GM12878 (cell line): Measurements from ENCODE around the gene XRCC4. TPM values are rescaled to one million over a fixed set of nuclear protein-coding genes. Genes with fewer than 3 reads are reported as not detected.

ENCODE experiments used
- ATAC-seq: fragments of 200-7000 bp; cut with Tn5 transposase; 3 replicates; pipeline ENCODE4 v1.9.1; 2020; ENCODE audit warnings: mild to moderate bottlenecking, moderate library complexity
- BruUV-seq: library from RNA; stranded (reverse); fragments of 400-500 nt; replicated peaks from 2 replicates; lab custom pipeline; 2021; lab: Mats Ljungman, UMichigan
- CTCF ChIA-PET: fragments of 300-600 bp; sonication (Branson Sonifier 250); formaldehyde crosslinking; extraction: SDS; loops from one replicate; lab custom pipeline; 2021; ENCODE audit warnings: inconsistent platforms; lab: Yijun Ruan, JAX
- POLR2A ChIA-PET: fragments of 350-600 bp; formaldehyde crosslinking; extraction: SDS; loops from one replicate; lab custom pipeline; 2021; ENCODE audit warnings: inconsistent platforms; lab: Charles Lee
- RAD21 ChIA-PET: fragments of 300-600 bp; sonication (Branson Sonifier 250); formaldehyde crosslinking; loops from one replicate; lab custom pipeline; 2023; ENCODE audit warnings: antibody characterized with exemption; ENCODE audit not compliant: unreplicated experiment; lab: Charles Lee
- SMC1A ChIA-PET: fragments of 300-600 bp; sonication (Branson Sonifier 250); formaldehyde crosslinking; loops from one replicate; lab custom pipeline; 2023; ENCODE audit not compliant: unreplicated experiment, uncharacterized antibody; lab: Charles Lee
- DNase-seq: peaks from one replicate; pipeline ENCODE4 v3.0.0-alpha.2; 2011; ENCODE audit warnings: low read depth, low spot score
- FAIRE-seq: peaks from 3 replicates; lab custom pipeline; 2011; peaks lifted over from hg19 to GRCh38; lab: Jason Lieb, UNC
- H2AFZ ChIP-seq: 2 replicates; pipeline ENCODE4 v1.6.0; 2011; ENCODE audit warnings: low read depth, low read length, control low read depth; ENCODE audit not compliant: control insufficient read depth
- H3K27ac ChIP-seq: 2 replicates; pipeline ENCODE4 v1.5.1; 2011; ENCODE audit warnings: control low read depth; ENCODE audit not compliant: control insufficient read depth, insufficient read depth
- H3K27me3 ChIP-seq, 2 experiments: replicated peaks in 1 of 2; 2 replicates each; pipeline versions ENCODE4 v1.6.0 to v1.6.1; 2011; ENCODE audit warnings: low read length in 1 of 2; ENCODE audit not compliant: control insufficient read depth in 2 of 2, insufficient read depth in 2 of 2
- H3K36me3 ChIP-seq, 2 experiments: 2 replicates each; pipeline ENCODE4 v1.5.1; 2011; ENCODE audit warnings: low read length in 1 of 2; ENCODE audit not compliant: control insufficient read depth in 2 of 2, insufficient read depth in 2 of 2
- H3K4me1 ChIP-seq: 2 replicates; pipeline ENCODE4 v1.6.1; 2011; ENCODE audit warnings: mild to moderate bottlenecking, low read length, moderate library complexity, mixed read lengths; ENCODE audit not compliant: control insufficient read depth, insufficient read depth
- H3K4me2 ChIP-seq: 2 replicates; pipeline ENCODE4 v1.6.0; 2011; ENCODE audit warnings: control low read depth; ENCODE audit not compliant: control insufficient read depth, insufficient read depth
- H3K4me3 ChIP-seq: fragments of 200-600 bp; sonication (generic); 2 replicates; pipeline ENCODE4 v1.5.1; 2016
- H3K79me2 ChIP-seq: 2 replicates; pipeline ENCODE4 v1.6.0; 2011; ENCODE audit warnings: low read length; ENCODE audit not compliant: control insufficient read depth, insufficient read depth
- H3K9ac ChIP-seq: 2 replicates; pipeline ENCODE4 v1.8.0; 2011; ENCODE audit warnings: low read length, control low read depth, mixed read lengths; ENCODE audit not compliant: control insufficient read depth, insufficient read depth
- H3K9me3 ChIP-seq: replicated peaks from 3 replicates; pipeline ENCODE4 v1.5.1; 2011; ENCODE audit warnings: mild to moderate bottlenecking, low read length; ENCODE audit not compliant: control insufficient read depth, insufficient read depth
- H4K20me1 ChIP-seq: 2 replicates; pipeline ENCODE4 v1.6.0; 2011; ENCODE audit not compliant: control insufficient read depth, insufficient read depth
- BACH1 ChIP-seq: fragments of 450-650 bp; IDR thresholded peaks from 2 replicates; pipeline ENCODE4 v1.6.1; 2017; ENCODE audit warnings: mild to moderate bottlenecking, borderline replicate concordance
- DPF2 ChIP-seq: fragments of 450-650 bp; IDR thresholded peaks from 2 replicates; pipeline ENCODE4 v1.6.1; 2017; ENCODE audit warnings: mild to moderate bottlenecking
- MTA2 ChIP-seq: fragments of 450-650 bp; IDR thresholded peaks from 2 replicates; pipeline ENCODE4 v1.6.1; 2016; ENCODE audit warnings: low read depth, mild to moderate bottlenecking, moderate library complexity
- STAT1 ChIP-seq: fragments of 450-650 bp; conservative IDR thresholded peaks from 2 replicates; pipeline ENCODE4 v1.6.1; 2014; ENCODE audit warnings: antibody characterized with exemption, mild to moderate bottlenecking
- TARDBP ChIP-seq: IDR thresholded peaks from 2 replicates; pipeline ENCODE4 v1.6.1; 2016; ENCODE audit warnings: borderline replicate concordance
- TBL1XR1 ChIP-seq: IDR thresholded peaks from 2 replicates; pipeline ENCODE4 v1.6.1; 2012; ENCODE audit warnings: low read depth, low read length, improper control_type of control experiment
- ZNF217 ChIP-seq: fragments of 450-650 bp; IDR thresholded peaks from 2 replicates; pipeline ENCODE4 v1.6.1; 2017; ENCODE audit warnings: antibody characterized with exemption, mild to moderate bottlenecking
- WGBS: methylation state at CpG from one replicate; pipeline ENCODE4 v1.1.6; 2016; ENCODE audit warnings: low lambda C conversion rate; ENCODE audit not compliant: insufficient replicate concordance, insufficient coverage; ENCODE audit errors: missing lambda C conversion rate; 5-methylcytosine and 5-hydroxymethylcytosine counted together
- in situ Hi-C: fragments of 300-500 bp; cut with MboI; formaldehyde crosslinking; loops from 9 replicates; pipeline ENCODE4 v1.14.3; 2018; ENCODE audit warnings: mixed read lengths
- intact Hi-C: fragments of 100-400 bp; cut with micrococcal nuclease; formaldehyde crosslinking; loops from one replicate; pipeline ENCODE4 v1.14.2; 2022; ENCODE audit not compliant: unreplicated experiment
- polyA plus RNA-seq, 11 experiments: library from polyadenylated mRNA; depleted of rRNA in 4 of 11; unstranded in 6 of 11; stranded (reverse) in 5 of 11; fragments of >200 nt; fragmentation: Nextera tagmentation in 4 of 11; fragmentation: Illumina TruSeq in 1 of 11; extraction: Ambion mirVana in 4 of 11; extraction: Trizol in 1 of 11; gene quantifications; 1 replicate in 1 of 11; 2 replicates in 10 of 11; pipeline versions ENCODE4 v1.2.1 to v1.2.3, GENCODE V29; 2011 to 2016; ENCODE audit warnings: inconsistent platforms in 2 of 11, missing spikeins in 2 of 11, low read depth in 1 of 11
- total RNA-seq, 4 experiments: library from RNA; depleted of rRNA in 3 of 4; stranded (reverse); fragments of >200 nt in 3 of 4; fragmentation: Illumina TruSeq in 1 of 4; extraction: Trizol in 1 of 4; gene quantifications; 2 replicates each; pipeline versions ENCODE4 v1.2.1 to v1.2.3, GENCODE V29; 2013 to 2021
- TF ChIP-seq, protein P1 (sequence below): fragments of 450-650 bp; IDR thresholded peaks from 2 replicates; pipeline ENCODE4 v1.6.1; 2017; ENCODE audit warnings: mild to moderate bottlenecking, moderate library complexity
- TF ChIP-seq, protein P2 (sequence below): fragments of 450-650 bp; IDR thresholded peaks from 2 replicates; pipeline ENCODE4 v1.6.1; 2016; ENCODE audit warnings: mild to moderate bottlenecking
- TF ChIP-seq, protein P3 (sequence below): fragments of 450-650 bp; IDR thresholded peaks from 2 replicates; pipeline ENCODE4 v1.6.1; 2017; ENCODE audit warnings: mild to moderate bottlenecking
- TF ChIP-seq, protein P4 (sequence below): fragments of 450-650 bp; IDR thresholded peaks from 2 replicates; pipeline ENCODE4 v1.6.1; 2017; ENCODE audit warnings: mild to moderate bottlenecking, low read depth, inconsistent platforms; ENCODE audit not compliant: poor library complexity, severe bottlenecking

The XRCC4 gene
- total and polyA plus RNA-seq, 10 of the 15 experiments (the other 5 are each of a cell fraction or from before 2014, with no cell fraction given): 12.1 to 53.6 (median 25.8) TPM

DNA sequence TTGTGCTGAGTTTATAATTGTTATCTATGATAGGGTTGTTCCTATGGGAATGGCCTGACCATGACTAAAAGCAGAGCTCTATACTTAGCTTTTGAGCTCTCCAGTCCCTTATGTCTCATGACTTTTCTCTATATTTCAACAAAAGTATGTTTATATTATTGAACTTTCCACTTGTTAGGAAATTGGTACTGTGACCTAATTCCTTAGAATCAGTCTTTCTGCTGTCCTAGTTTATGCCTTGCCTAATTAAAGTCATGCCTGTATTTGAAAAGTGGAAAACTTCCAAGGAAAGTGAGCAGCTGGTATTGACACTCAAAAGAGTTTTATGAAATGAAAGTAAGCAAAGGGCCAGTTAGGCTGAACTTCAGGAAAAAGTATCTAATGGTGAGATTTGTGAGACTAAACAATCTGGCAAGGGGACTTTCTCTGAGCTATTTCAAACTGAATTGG, 68.6 kb downstream of the XRCC4 start (continued):
- TF ChIP-seq, protein P1, sequence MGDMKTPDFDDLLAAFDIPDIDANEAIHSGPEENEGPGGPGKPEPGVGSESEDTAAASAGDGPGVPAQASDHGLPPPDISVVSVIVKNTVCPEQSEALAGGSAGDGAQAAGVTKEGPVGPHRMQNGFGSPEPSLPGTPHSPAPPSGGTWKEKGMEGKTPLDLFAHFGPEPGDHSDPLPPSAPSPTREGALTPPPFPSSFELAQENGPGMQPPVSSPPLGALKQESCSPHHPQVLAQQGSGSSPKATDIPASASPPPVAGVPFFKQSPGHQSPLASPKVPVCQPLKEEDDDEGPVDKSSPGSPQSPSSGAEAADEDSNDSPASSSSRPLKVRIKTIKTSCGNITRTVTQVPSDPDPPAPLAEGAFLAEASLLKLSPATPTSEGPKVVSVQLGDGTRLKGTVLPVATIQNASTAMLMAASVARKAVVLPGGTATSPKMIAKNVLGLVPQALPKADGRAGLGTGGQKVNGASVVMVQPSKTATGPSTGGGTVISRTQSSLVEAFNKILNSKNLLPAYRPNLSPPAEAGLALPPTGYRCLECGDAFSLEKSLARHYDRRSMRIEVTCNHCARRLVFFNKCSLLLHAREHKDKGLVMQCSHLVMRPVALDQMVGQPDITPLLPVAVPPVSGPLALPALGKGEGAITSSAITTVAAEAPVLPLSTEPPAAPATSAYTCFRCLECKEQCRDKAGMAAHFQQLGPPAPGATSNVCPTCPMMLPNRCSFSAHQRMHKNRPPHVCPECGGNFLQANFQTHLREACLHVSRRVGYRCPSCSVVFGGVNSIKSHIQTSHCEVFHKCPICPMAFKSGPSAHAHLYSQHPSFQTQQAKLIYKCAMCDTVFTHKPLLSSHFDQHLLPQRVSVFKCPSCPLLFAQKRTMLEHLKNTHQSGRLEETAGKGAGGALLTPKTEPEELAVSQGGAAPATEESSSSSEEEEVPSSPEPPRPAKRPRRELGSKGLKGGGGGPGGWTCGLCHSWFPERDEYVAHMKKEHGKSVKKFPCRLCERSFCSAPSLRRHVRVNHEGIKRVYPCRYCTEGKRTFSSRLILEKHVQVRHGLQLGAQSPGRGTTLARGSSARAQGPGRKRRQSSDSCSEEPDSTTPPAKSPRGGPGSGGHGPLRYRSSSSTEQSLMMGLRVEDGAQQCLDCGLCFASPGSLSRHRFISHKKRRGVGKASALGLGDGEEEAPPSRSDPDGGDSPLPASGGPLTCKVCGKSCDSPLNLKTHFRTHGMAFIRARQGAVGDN: no peak

GRCh38 chr5:83146441-83146840, 69.1 kb downstream of the XRCC4 start:
- H3K27ac ChIP-seq: no peak overlapping the region
- H3K36me3 ChIP-seq: no peaks in the 10 kb centered on the region
- RAD21 ChIA-PET: no interaction called here
- no TSS peak for BruUV-seq
- no peaks in the 10 kb centered on the region for H3K9me3 ChIP-seq
- H3K79me2 ChIP-seq: no peaks in the 10 kb centered on the region
- no peaks in the 10 kb centered on the region for H3K27me3 ChIP-seq
- FAIRE-seq: no peak
- no peak overlapping the region for H3K4me2 ChIP-seq
- CTCF ChIA-PET: interaction anchor here (0.9 kb wide), 1 partner anchor 128 kb away, joined by 3 read pairs; no protein-coding TSS in a partner anchor
- SMC1A ChIA-PET: no interaction called here
- no peak overlapping the region for H3K9ac ChIP-seq
- DNase-seq: no peak
- no peak overlapping the region for H3K4me3 ChIP-seq
- 96% methylated on average over 4 of the region's 4 CpGs for WGBS
- no peak for ATAC-seq
- H4K20me1 ChIP-seq: no peaks in the 10 kb centered on the region
- POLR2A ChIA-PET: no interaction called here
- in situ Hi-C loops: no loop called here
- H2AFZ ChIP-seq: no peak overlapping the region
- no peaks in the 10 kb centered on the region for H3K4me1 ChIP-seq
- intact Hi-C loops: no loop called here
- TF ChIP-seq, protein P2, sequence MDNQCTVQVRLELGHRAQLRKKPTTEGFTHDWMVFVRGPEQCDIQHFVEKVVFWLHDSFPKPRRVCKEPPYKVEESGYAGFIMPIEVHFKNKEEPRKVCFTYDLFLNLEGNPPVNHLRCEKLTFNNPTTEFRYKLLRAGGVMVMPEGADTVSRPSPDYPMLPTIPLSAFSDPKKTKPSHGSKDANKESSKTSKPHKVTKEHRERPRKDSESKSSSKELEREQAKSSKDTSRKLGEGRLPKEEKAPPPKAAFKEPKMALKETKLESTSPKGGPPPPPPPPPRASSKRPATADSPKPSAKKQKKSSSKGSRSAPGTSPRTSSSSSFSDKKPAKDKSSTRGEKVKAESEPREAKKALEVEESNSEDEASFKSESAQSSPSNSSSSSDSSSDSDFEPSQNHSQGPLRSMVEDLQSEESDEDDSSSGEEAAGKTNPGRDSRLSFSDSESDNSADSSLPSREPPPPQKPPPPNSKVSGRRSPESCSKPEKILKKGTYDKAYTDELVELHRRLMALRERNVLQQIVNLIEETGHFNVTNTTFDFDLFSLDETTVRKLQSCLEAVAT: no peak
- TF ChIP-seq BACH1: no peak
- no peak for TF ChIP-seq MTA2
- TF ChIP-seq ZNF217: no peak
- TF ChIP-seq, protein P3, sequence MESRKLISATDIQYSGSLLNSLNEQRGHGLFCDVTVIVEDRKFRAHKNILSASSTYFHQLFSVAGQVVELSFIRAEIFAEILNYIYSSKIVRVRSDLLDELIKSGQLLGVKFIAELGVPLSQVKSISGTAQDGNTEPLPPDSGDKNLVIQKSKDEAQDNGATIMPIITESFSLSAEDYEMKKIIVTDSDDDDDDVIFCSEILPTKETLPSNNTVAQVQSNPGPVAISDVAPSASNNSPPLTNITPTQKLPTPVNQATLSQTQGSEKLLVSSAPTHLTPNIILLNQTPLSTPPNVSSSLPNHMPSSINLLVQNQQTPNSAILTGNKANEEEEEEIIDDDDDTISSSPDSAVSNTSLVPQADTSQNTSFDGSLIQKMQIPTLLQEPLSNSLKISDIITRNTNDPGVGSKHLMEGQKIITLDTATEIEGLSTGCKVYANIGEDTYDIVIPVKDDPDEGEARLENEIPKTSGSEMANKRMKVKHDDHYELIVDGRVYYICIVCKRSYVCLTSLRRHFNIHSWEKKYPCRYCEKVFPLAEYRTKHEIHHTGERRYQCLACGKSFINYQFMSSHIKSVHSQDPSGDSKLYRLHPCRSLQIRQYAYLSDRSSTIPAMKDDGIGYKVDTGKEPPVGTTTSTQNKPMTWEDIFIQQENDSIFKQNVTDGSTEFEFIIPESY: no peak
- TF ChIP-seq STAT1: no peak
- TF ChIP-seq TARDBP: no peak
- no peak for TF ChIP-seq DPF2
- TF ChIP-seq TBL1XR1: no peak
- TF ChIP-seq, protein P4, sequence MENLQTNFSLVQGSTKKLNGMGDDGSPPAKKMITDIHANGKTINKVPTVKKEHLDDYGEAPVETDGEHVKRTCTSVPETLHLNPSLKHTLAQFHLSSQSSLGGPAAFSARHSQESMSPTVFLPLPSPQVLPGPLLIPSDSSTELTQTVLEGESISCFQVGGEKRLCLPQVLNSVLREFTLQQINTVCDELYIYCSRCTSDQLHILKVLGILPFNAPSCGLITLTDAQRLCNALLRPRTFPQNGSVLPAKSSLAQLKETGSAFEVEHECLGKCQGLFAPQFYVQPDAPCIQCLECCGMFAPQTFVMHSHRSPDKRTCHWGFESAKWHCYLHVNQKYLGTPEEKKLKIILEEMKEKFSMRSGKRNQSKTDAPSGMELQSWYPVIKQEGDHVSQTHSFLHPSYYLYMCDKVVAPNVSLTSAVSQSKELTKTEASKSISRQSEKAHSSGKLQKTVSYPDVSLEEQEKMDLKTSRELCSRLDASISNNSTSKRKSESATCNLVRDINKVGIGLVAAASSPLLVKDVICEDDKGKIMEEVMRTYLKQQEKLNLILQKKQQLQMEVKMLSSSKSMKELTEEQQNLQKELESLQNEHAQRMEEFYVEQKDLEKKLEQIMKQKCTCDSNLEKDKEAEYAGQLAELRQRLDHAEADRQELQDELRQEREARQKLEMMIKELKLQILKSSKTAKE: no peak
